Right lobe of liver (tissue), 4 donors: ENCODE data around the gene GOLGA6C.

ENCODE experiments used
- CTCF ChIP-seq, 4 donors: fragments of 200-600 bp in 3 of 4; fragments of 450-650 bp in 1 of 4; IDR thresholded peaks; one replicate each; pipeline versions ENCODE4 v1.5.1 to v1.8.0; 2016 to 2022; ENCODE audit warnings: antibody characterized with exemption in 4 of 4, mild to moderate bottlenecking in 2 of 4
- POLR2A ChIP-seq: fragments of 450-650 bp; IDR thresholded peaks from one replicate; pipeline ENCODE4 v1.6.1; 2017; ENCODE audit warnings: antibody characterized with exemption, mild to moderate bottlenecking
- donor health status: DM: no; HTN: no; CAD: no.
- donor health status: DM: no; HTN: no; CAD: no.
- donor health status: DM: no; HTN: yes; CAD: no.

- no peak for TF ChIP-seq POLR2A
- TF ChIP-seq CTCF (IDR thresholded peaks at IDR 0.05): no peak
These were observed 28.2 kb upstream of the GOLGA6C start for GRCh38 chr15:75230016-75230343.
